Activated CD4-positive, alpha-beta T cell treated with anti-CD3 and anti-CD28 coated beads for 48 hours (primary cell): ENCODE data around the gene COL11A1.
"Not testable (repeated sequence)": the region's sequence is repeated elsewhere in the genome, so short reads cannot be mapped to it uniquely, and the experiment has no call there.

Experiments
- DNase-seq: peaks from one replicate; pipeline ENCODE4 v3.0.0-alpha.2; 2020

COL11A1 gene

GRCh38 chr1:103075316-103076000 lies 32.9 kb downstream of the COL11A1 start:
- DNase-seq: no peak

GRCh38 chr1:103074224-103074623 lies 34.1 kb downstream of the COL11A1 start:
- DNase-seq: no peak

GRCh38 chr1:103069201-103069600 lies 39.1 kb downstream of the COL11A1 start:
- DNase-seq: no peak

- DNase-seq: no peak
These were observed 44.4 kb downstream of the COL11A1 start for GRCh38 chr1:103063921-103064320.

GRCh38 chr1:103058391-103058790 lies 49.9 kb downstream of the COL11A1 start:
- no peak for DNase-seq

- DNase-seq: no peak
These were observed 51.9 kb downstream of the COL11A1 start for GRCh38 chr1:103056423-103056822.

- DNase-seq: not testable (repeated sequence)
These were observed 80.2 kb downstream of the COL11A1 start for GRCh38 chr1:103028110-103028509.

GRCh38 chr1:103025858-103026409 lies 82.4 kb downstream of the COL11A1 start:
- no peak for DNase-seq

GRCh38 chr1:103024051-103024450 lies 84.3 kb downstream of the COL11A1 start:
- DNase-seq: no peak

- no peak for DNase-seq
These were observed 106.3 kb downstream of the COL11A1 start for GRCh38 chr1:103002005-103002404.

- no peak for DNase-seq
These were observed 129.4 kb downstream of the COL11A1 start for GRCh38 chr1:102978874-102979273.

GRCh38 chr1:102977292-102977691 lies 131.0 kb downstream of the COL11A1 start:
- no peak for DNase-seq

- DNase-seq: peak; percentile 10
These were observed 137.7 kb downstream of the COL11A1 start for GRCh38 chr1:102970496-102971078.

- DNase-seq: no peak
These were observed 140.5 kb downstream of the COL11A1 start for GRCh38 chr1:102967786-102968185.

- no peak for DNase-seq
These were observed 146.8 kb downstream of the COL11A1 start for GRCh38 chr1:102961549-102961948.

GRCh38 chr1:102954576-102954975 lies 153.7 kb downstream of the COL11A1 start:
- no peak for DNase-seq

- no peak for DNase-seq
These were observed 155.9 kb downstream of the COL11A1 start for GRCh38 chr1:102952400-102952799.

GRCh38 chr1:102942324-102942723 lies 166.0 kb downstream of the COL11A1 start:
- DNase-seq: no peak

GRCh38 chr1:102941366-102941947 lies 166.9 kb downstream of the COL11A1 start:
- DNase-seq: no peak

GRCh38 chr1:102937401-102937800 lies 170.9 kb downstream of the COL11A1 start:
- no peak for DNase-seq

- not testable (repeated sequence) for DNase-seq
These were observed 175.0 kb downstream of the COL11A1 start for GRCh38 chr1:102933362-102933761.

GRCh38 chr1:102919659-102920058 lies 188.7 kb downstream of the COL11A1 start:
- no peak for DNase-seq

GRCh38 chr1:102901996-102902395 lies 206.3 kb downstream of the COL11A1 start:
- DNase-seq: no peak

GRCh38 chr1:102899935-102900334 lies 208.4 kb downstream of the COL11A1 start:
- DNase-seq: no peak
